Measurements from ENCODE around the gene NIN. TPM values are rescaled to one million over a fixed set of nuclear protein-coding genes. Genes with fewer than 3 reads are reported as not detected.

The NIN gene
- polyA plus RNA-seq, 1 donor from 2014 or later, result 47.6 TPM

- Histone ChIP-seq H3K4me3 (ENCODE audit: low read length) (no peak overlapping the region), H2AFZ (ENCODE audit: low read depth, low read length) (no peak overlapping the region), H4K20me1 (ENCODE audit: insufficient read depth) (no peaks in the 10 kb centered on the region), H3K79me2 (replicated peaks; ENCODE audit: insufficient read depth, low read length) (peaks cover 6% of the 10 kb centered on the region), H3F3A (ENCODE audit: insufficient read depth, low read length, poor library complexity, severe bottlenecking) (no peaks in the 10 kb centered on the region), H3K4me2 (ENCODE audit: low read length) (no peak overlapping the region), H3K36me3 (ENCODE audit: insufficient read depth, low read length) (peaks cover 23% of the 10 kb centered on the region), H3K9me2 (ENCODE audit: insufficient read depth, low read length) (no peaks in the 10 kb centered on the region), H3K27me3 (ENCODE audit: insufficient read depth, low read depth, low read length) (no peaks in the 10 kb centered on the region), H3K27ac (ENCODE audit: low read length) (no peak overlapping the region), H3K9me3 (ENCODE audit: low read length) (no peaks in the 10 kb centered on the region), H3K9ac (ENCODE audit: low read length) (no peak overlapping the region)
- TF ChIP-seq CTCF (IDR thresholded peaks at IDR 0.05; ENCODE audit: poor library complexity, severe bottlenecking), result no peak
- TF ChIP-seq MXI1 (conservative IDR thresholded peaks at IDR 0.05; ENCODE audit: poor library complexity, severe bottlenecking), result no peak
- TF ChIP-seq TAF1 (IDR thresholded peaks at IDR 0.05; ENCODE audit: low read depth), result no peak
- TF ChIP-seq RAD21 (conservative IDR thresholded peaks at IDR 0.05), result no peak
Measured at GRCh38 chr14:50768680-50769079, 62.3 kb downstream of the NIN start.

DNA sequence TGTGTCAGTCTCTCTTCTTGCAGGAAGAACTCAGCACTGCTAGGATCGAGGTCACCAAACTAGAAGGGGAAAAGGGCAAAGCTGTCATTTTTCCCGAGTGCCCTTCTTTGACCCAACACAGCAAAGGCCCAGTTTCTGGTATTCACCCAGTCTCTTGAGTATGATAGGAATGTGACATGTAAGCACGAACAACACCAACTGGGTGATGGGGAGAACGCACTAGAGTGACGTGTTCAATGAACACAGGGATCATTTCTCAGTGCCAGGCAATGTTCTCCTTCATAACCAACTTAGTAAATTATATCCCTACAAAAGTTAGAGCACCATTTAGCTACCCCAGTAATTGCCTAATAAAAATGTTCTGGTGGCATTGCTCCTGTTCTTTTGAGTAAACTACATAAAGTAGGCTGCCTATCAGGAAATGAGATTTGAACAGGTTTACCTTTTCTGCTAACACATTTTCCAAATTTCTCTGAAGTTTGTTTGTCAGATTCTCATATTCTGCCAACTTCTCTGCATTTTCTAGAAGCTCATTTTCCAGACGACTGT is 64.5 kb downstream of the NIN start:
- peaks cover 24% of the 10 kb centered on the region for H3K36me3 ChIP-seq (ENCODE audit: insufficient read depth, low read length)
- peaks cover 6% of the 10 kb centered on the region for H3K79me2 ChIP-seq (replicated peaks; ENCODE audit: insufficient read depth, low read length)
- H2AFZ ChIP-seq (ENCODE audit: low read depth, low read length), result no peak overlapping the region
- no peaks in the 10 kb centered on the region for H4K20me1 ChIP-seq (ENCODE audit: insufficient read depth)
- H3K27me3 ChIP-seq (ENCODE audit: insufficient read depth, low read depth, low read length), result no peaks in the 10 kb centered on the region
- TF ChIP-seq RAD21 (conservative IDR thresholded peaks at IDR 0.05), result no peak
- no peak for TF ChIP-seq MXI1 (conservative IDR thresholded peaks at IDR 0.05; ENCODE audit: poor library complexity, severe bottlenecking)
- TF ChIP-seq POLR2AphosphoS5 (IDR thresholded peaks at IDR 0.05), result no peak
- H3K9me3 ChIP-seq (ENCODE audit: low read length), result no peaks in the 10 kb centered on the region
- H3K9ac ChIP-seq (ENCODE audit: low read length), result no peak overlapping the region
- H3K9me2 ChIP-seq (ENCODE audit: insufficient read depth, low read length), result no peaks in the 10 kb centered on the region
- H3K27ac ChIP-seq (ENCODE audit: low read length), result no peak overlapping the region
- H3K4me2 ChIP-seq (ENCODE audit: low read length), result no peak overlapping the region
- no peaks in the 10 kb centered on the region for H3F3A ChIP-seq (ENCODE audit: insufficient read depth, low read length, poor library complexity, severe bottlenecking)
- H3K4me3 ChIP-seq (ENCODE audit: low read length), result no peak overlapping the region

- Histone ChIP-seq H3K27me3 (ENCODE audit: insufficient read depth, low read depth, low read length) (no peaks in the 10 kb centered on the region), H3K36me3 (ENCODE audit: insufficient read depth, low read length) (peaks cover 16% of the 10 kb centered on the region), H3F3A (ENCODE audit: insufficient read depth, low read length, poor library complexity, severe bottlenecking) (no peaks in the 10 kb centered on the region), H4K20me1 (ENCODE audit: insufficient read depth) (no peaks in the 10 kb centered on the region), H3K4me3 (ENCODE audit: low read length) (no peak overlapping the region), H2AFZ (ENCODE audit: low read depth, low read length) (no peak overlapping the region), H3K9me3 (ENCODE audit: low read length) (no peaks in the 10 kb centered on the region), H3K27ac (ENCODE audit: low read length) (no peak overlapping the region), H3K4me2 (ENCODE audit: low read length) (no peak overlapping the region), H3K9ac (ENCODE audit: low read length) (no peak overlapping the region), H3K9me2 (ENCODE audit: insufficient read depth, low read length) (no peaks in the 10 kb centered on the region), H3K79me2 (replicated peaks; ENCODE audit: insufficient read depth, low read length) (peaks cover 6% of the 10 kb centered on the region)
- TF ChIP-seq REST (IDR thresholded peaks at IDR 0.05; ENCODE audit: borderline replicate concordance), result no peak
- no peak for TF ChIP-seq SMC3 (conservative IDR thresholded peaks at IDR 0.05; ENCODE audit: poor library complexity)
- TF ChIP-seq RAD21 (conservative IDR thresholded peaks at IDR 0.05), result no peak
- no peak for TF ChIP-seq EP300 (conservative IDR thresholded peaks at IDR 0.05; ENCODE audit: poor library complexity, severe bottlenecking)
- no peak for TF ChIP-seq POLR2AphosphoS5 (IDR thresholded peaks at IDR 0.05)
- TF ChIP-seq TAF1 (IDR thresholded peaks at IDR 0.05; ENCODE audit: low read depth), result no peak
- TF ChIP-seq EZH2 (IDR thresholded peaks at IDR 0.05; ENCODE audit: borderline replicate concordance, insufficient read depth, low read length, poor library complexity, severe bottlenecking), result no peak
- TF ChIP-seq MXI1 (conservative IDR thresholded peaks at IDR 0.05; ENCODE audit: poor library complexity, severe bottlenecking), result no peak
- no peak for TF ChIP-seq CTCF (IDR thresholded peaks at IDR 0.05; ENCODE audit: poor library complexity, severe bottlenecking)
Measured at GRCh38 chr14:50763382-50764007, 67.5 kb downstream of the NIN start.
